HCT116 (cell line): ENCODE data around the gene IYD.

Experiments
- CEBPB ChIP-seq: IDR thresholded peaks from 2 replicates; pipeline ENCODE4 v1.6.1; 2012; ENCODE audit warnings: low read depth
- EZH2 ChIP-seq: fragments of 200-600 bp; sonication (generic); IDR thresholded peaks from 2 replicates; pipeline ENCODE4 v1.6.1; 2017; ENCODE audit warnings: antibody characterized with exemption, mixed run types
- JUND ChIP-seq: IDR thresholded peaks from 2 replicates; pipeline ENCODE4 v1.6.1; 2012
- POLR2A ChIP-seq: IDR thresholded peaks from 2 replicates; pipeline ENCODE4 v1.7.0; 2011; ENCODE audit warnings: borderline replicate concordance; ENCODE audit not compliant: insufficient read depth, insufficient read length; ENCODE audit errors: extremely low read depth
- POLR2AphosphoS5 ChIP-seq: IDR thresholded peaks from 2 replicates; pipeline ENCODE4 v1.6.1; 2011; ENCODE audit warnings: mild to moderate bottlenecking, low read depth, low read length, moderate library complexity
- RAD21 ChIP-seq: IDR thresholded peaks from 2 replicates; pipeline ENCODE4 v1.6.1; 2012; ENCODE audit warnings: low read depth, mild to moderate bottlenecking
- SP1 ChIP-seq: IDR thresholded peaks from 2 replicates; pipeline ENCODE4 v1.6.1; 2012; ENCODE audit warnings: low read depth
- YY1 ChIP-seq: IDR thresholded peaks from 2 replicates; pipeline ENCODE4 v1.6.1; 2011; ENCODE audit warnings: low read length, low read depth, moderate library complexity, mild to moderate bottlenecking; ENCODE audit not compliant: insufficient replicate concordance; ENCODE audit errors: extremely low read depth
- ZFX ChIP-seq: fragments of 450-650 bp; IDR thresholded peaks from 2 replicates; pipeline ENCODE4 v1.6.1; 2017
- TF ChIP-seq, protein P1 (sequence below): IDR thresholded peaks from 2 replicates; pipeline ENCODE4 v1.6.1; 2012; ENCODE audit warnings: low read depth
- TF ChIP-seq, protein P2 (sequence below), 3 experiments: fragments of 200-600 bp in 1 of 3; sonication (generic) in 1 of 3; IDR thresholded peaks in 2 of 3; conservative IDR thresholded peaks in 1 of 3; 2 replicates each; pipeline ENCODE4 v1.5.1; 2012 to 2017; ENCODE audit warnings: low read depth in 2 of 3, low read length in 2 of 3, antibody characterized with exemption in 1 of 3, borderline replicate concordance in 1 of 3, control low read depth in 1 of 3, mild to moderate bottlenecking in 1 of 3, mixed read lengths in 1 of 3, mixed run types in 1 of 3, moderate library complexity in 1 of 3; ENCODE audit not compliant: insufficient read depth in 1 of 3
- TF ChIP-seq, protein P3 (sequence below): IDR thresholded peaks from 2 replicates; pipeline ENCODE4 v1.6.1; 2012
- TF ChIP-seq, protein P4 (sequence below): IDR thresholded peaks from 2 replicates; pipeline ENCODE4 v1.6.1; 2012

DNA sequence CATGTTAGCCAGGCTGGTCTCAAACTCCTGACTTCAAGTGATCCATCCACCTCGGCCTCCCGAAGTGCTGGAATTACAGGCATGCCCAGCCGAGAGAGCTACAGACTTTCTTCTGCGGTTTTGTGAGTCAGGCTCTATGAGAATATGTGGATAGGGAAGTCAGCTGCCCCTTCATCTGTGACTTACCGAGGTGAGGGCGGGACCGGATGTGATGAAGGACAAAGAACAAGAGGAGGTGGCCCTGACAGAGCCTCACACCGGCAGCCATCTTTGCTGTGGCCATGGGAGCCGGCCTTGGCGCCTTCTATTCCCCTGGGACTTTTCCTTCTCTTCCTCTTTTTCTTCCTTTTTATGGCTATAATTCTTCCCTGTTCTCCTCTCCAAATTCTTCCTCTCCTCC lies 67.0 kb downstream of the IYD start:
- TF ChIP-seq, protein P1, sequence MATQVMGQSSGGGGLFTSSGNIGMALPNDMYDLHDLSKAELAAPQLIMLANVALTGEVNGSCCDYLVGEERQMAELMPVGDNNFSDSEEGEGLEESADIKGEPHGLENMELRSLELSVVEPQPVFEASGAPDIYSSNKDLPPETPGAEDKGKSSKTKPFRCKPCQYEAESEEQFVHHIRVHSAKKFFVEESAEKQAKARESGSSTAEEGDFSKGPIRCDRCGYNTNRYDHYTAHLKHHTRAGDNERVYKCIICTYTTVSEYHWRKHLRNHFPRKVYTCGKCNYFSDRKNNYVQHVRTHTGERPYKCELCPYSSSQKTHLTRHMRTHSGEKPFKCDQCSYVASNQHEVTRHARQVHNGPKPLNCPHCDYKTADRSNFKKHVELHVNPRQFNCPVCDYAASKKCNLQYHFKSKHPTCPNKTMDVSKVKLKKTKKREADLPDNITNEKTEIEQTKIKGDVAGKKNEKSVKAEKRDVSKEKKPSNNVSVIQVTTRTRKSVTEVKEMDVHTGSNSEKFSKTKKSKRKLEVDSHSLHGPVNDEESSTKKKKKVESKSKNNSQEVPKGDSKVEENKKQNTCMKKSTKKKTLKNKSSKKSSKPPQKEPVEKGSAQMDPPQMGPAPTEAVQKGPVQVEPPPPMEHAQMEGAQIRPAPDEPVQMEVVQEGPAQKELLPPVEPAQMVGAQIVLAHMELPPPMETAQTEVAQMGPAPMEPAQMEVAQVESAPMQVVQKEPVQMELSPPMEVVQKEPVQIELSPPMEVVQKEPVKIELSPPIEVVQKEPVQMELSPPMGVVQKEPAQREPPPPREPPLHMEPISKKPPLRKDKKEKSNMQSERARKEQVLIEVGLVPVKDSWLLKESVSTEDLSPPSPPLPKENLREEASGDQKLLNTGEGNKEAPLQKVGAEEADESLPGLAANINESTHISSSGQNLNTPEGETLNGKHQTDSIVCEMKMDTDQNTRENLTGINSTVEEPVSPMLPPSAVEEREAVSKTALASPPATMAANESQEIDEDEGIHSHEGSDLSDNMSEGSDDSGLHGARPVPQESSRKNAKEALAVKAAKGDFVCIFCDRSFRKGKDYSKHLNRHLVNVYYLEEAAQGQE: no peak
- TF ChIP-seq CEBPB (no peak), YY1 (no peak), POLR2AphosphoS5 (no peak), POLR2A (no peak), JUND (no peak), RAD21 (no peak), EZH2 (no peak), SP1 (no peak), ZFX (no peak)
- TF ChIP-seq, protein P2, sequence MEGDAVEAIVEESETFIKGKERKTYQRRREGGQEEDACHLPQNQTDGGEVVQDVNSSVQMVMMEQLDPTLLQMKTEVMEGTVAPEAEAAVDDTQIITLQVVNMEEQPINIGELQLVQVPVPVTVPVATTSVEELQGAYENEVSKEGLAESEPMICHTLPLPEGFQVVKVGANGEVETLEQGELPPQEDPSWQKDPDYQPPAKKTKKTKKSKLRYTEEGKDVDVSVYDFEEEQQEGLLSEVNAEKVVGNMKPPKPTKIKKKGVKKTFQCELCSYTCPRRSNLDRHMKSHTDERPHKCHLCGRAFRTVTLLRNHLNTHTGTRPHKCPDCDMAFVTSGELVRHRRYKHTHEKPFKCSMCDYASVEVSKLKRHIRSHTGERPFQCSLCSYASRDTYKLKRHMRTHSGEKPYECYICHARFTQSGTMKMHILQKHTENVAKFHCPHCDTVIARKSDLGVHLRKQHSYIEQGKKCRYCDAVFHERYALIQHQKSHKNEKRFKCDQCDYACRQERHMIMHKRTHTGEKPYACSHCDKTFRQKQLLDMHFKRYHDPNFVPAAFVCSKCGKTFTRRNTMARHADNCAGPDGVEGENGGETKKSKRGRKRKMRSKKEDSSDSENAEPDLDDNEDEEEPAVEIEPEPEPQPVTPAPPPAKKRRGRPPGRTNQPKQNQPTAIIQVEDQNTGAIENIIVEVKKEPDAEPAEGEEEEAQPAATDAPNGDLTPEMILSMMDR (IDR thresholded peaks at IDR 0.05 in 2 of 3, conservative IDR thresholded peaks at IDR 0.05 in 1 of 3; ENCODE audit: borderline replicate concordance in 1 of 3, insufficient read depth in 1 of 3, low read depth in 2 of 3, low read length in 2 of 3): no peak
- TF ChIP-seq, protein P3, sequence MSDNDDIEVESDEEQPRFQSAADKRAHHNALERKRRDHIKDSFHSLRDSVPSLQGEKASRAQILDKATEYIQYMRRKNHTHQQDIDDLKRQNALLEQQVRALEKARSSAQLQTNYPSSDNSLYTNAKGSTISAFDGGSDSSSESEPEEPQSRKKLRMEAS: no peak
- TF ChIP-seq, protein P4, sequence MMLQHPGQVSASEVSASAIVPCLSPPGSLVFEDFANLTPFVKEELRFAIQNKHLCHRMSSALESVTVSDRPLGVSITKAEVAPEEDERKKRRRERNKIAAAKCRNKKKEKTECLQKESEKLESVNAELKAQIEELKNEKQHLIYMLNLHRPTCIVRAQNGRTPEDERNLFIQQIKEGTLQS: no peak
